GM12878 (cell line): ENCODE results near the gene ABCA13. TPM values are rescaled to one million over a fixed set of nuclear protein-coding genes. Genes with fewer than 3 reads are reported as not detected.

ENCODE experiments used
- ATAC-seq: fragments of 200-7000 bp; cut with Tn5 transposase; 3 replicates; pipeline ENCODE4 v1.9.1; 2020; ENCODE audit warnings: mild to moderate bottlenecking, moderate library complexity
- BruUV-seq: library from RNA; stranded (reverse); fragments of 400-500 nt; replicated peaks from 2 replicates; lab custom pipeline; 2021; lab: Mats Ljungman, UMichigan
- CTCF ChIA-PET: fragments of 300-600 bp; sonication (Branson Sonifier 250); formaldehyde crosslinking; extraction: SDS; loops from one replicate; lab custom pipeline; 2021; ENCODE audit warnings: inconsistent platforms; lab: Yijun Ruan, JAX
- POLR2A ChIA-PET: fragments of 350-600 bp; formaldehyde crosslinking; extraction: SDS; loops from one replicate; lab custom pipeline; 2021; ENCODE audit warnings: inconsistent platforms; lab: Charles Lee
- RAD21 ChIA-PET: fragments of 300-600 bp; sonication (Branson Sonifier 250); formaldehyde crosslinking; loops from one replicate; lab custom pipeline; 2023; ENCODE audit warnings: antibody characterized with exemption; ENCODE audit not compliant: unreplicated experiment; lab: Charles Lee
- SMC1A ChIA-PET: fragments of 300-600 bp; sonication (Branson Sonifier 250); formaldehyde crosslinking; loops from one replicate; lab custom pipeline; 2023; ENCODE audit not compliant: unreplicated experiment, uncharacterized antibody; lab: Charles Lee
- DNase-seq: peaks from one replicate; pipeline ENCODE4 v3.0.0-alpha.2; 2011; ENCODE audit warnings: low read depth, low spot score
- FAIRE-seq: peaks from 3 replicates; lab custom pipeline; 2011; peaks lifted over from hg19 to GRCh38; lab: Jason Lieb, UNC
- H2AFZ ChIP-seq: 2 replicates; pipeline ENCODE4 v1.6.0; 2011; ENCODE audit warnings: low read depth, low read length, control low read depth; ENCODE audit not compliant: control insufficient read depth
- H3K27ac ChIP-seq: 2 replicates; pipeline ENCODE4 v1.5.1; 2011; ENCODE audit warnings: control low read depth; ENCODE audit not compliant: control insufficient read depth, insufficient read depth
- H3K27me3 ChIP-seq, 2 experiments: replicated peaks in 1 of 2; 2 replicates each; pipeline versions ENCODE4 v1.6.0 to v1.6.1; 2011; ENCODE audit warnings: low read length in 1 of 2; ENCODE audit not compliant: control insufficient read depth in 2 of 2, insufficient read depth in 2 of 2
- H3K36me3 ChIP-seq, 2 experiments: 2 replicates each; pipeline ENCODE4 v1.5.1; 2011; ENCODE audit warnings: low read length in 1 of 2; ENCODE audit not compliant: control insufficient read depth in 2 of 2, insufficient read depth in 2 of 2
- H3K4me1 ChIP-seq: 2 replicates; pipeline ENCODE4 v1.6.1; 2011; ENCODE audit warnings: mild to moderate bottlenecking, low read length, moderate library complexity, mixed read lengths; ENCODE audit not compliant: control insufficient read depth, insufficient read depth
- H3K4me2 ChIP-seq: 2 replicates; pipeline ENCODE4 v1.6.0; 2011; ENCODE audit warnings: control low read depth; ENCODE audit not compliant: control insufficient read depth, insufficient read depth
- H3K4me3 ChIP-seq: fragments of 200-600 bp; sonication (generic); 2 replicates; pipeline ENCODE4 v1.5.1; 2016
- H3K79me2 ChIP-seq: 2 replicates; pipeline ENCODE4 v1.6.0; 2011; ENCODE audit warnings: low read length; ENCODE audit not compliant: control insufficient read depth, insufficient read depth
- H3K9ac ChIP-seq: 2 replicates; pipeline ENCODE4 v1.8.0; 2011; ENCODE audit warnings: low read length, control low read depth, mixed read lengths; ENCODE audit not compliant: control insufficient read depth, insufficient read depth
- H3K9me3 ChIP-seq: replicated peaks from 3 replicates; pipeline ENCODE4 v1.5.1; 2011; ENCODE audit warnings: mild to moderate bottlenecking, low read length; ENCODE audit not compliant: control insufficient read depth, insufficient read depth
- H4K20me1 ChIP-seq: 2 replicates; pipeline ENCODE4 v1.6.0; 2011; ENCODE audit not compliant: control insufficient read depth, insufficient read depth
- ASH2L ChIP-seq: fragments of 300-600, 200-600 bp; sonication (generic); IDR thresholded peaks from 2 replicates; pipeline ENCODE4 v1.6.1; 2017; ENCODE audit warnings: low read depth, mild to moderate bottlenecking, borderline replicate concordance
- IKZF1 ChIP-seq: fragments of 450-650 bp; conservative IDR thresholded peaks from 2 replicates; pipeline ENCODE4 v1.6.1; 2017; ENCODE audit warnings: antibody characterized with exemption, mild to moderate bottlenecking
- POLR2AphosphoS5 ChIP-seq: IDR thresholded peaks from 2 replicates; pipeline ENCODE4 v1.6.1; 2011; ENCODE audit warnings: mild to moderate bottlenecking, low read length, inconsistent platforms
- TAF1 ChIP-seq: IDR thresholded peaks from 2 replicates; pipeline ENCODE4 v1.6.1; 2011; ENCODE audit warnings: mild to moderate bottlenecking, low read depth, low read length, borderline replicate concordance
- WGBS: methylation state at CpG from one replicate; pipeline ENCODE4 v1.1.6; 2016; ENCODE audit warnings: low lambda C conversion rate; ENCODE audit not compliant: insufficient replicate concordance, insufficient coverage; ENCODE audit errors: missing lambda C conversion rate; 5-methylcytosine and 5-hydroxymethylcytosine counted together
- in situ Hi-C: fragments of 300-500 bp; cut with MboI; formaldehyde crosslinking; loops from 9 replicates; pipeline ENCODE4 v1.14.3; 2018; ENCODE audit warnings: mixed read lengths
- intact Hi-C: fragments of 100-400 bp; cut with micrococcal nuclease; formaldehyde crosslinking; loops from one replicate; pipeline ENCODE4 v1.14.2; 2022; ENCODE audit not compliant: unreplicated experiment
- polyA plus RNA-seq, 11 experiments: library from polyadenylated mRNA; depleted of rRNA in 4 of 11; unstranded in 6 of 11; stranded (reverse) in 5 of 11; fragments of >200 nt; fragmentation: Nextera tagmentation in 4 of 11; fragmentation: Illumina TruSeq in 1 of 11; extraction: Ambion mirVana in 4 of 11; extraction: Trizol in 1 of 11; gene quantifications; 1 replicate in 1 of 11; 2 replicates in 10 of 11; pipeline versions ENCODE4 v1.2.1 to v1.2.3, GENCODE V29; 2011 to 2016; ENCODE audit warnings: inconsistent platforms in 2 of 11, missing spikeins in 2 of 11, low read depth in 1 of 11
- total RNA-seq, 4 experiments: library from RNA; depleted of rRNA in 3 of 4; stranded (reverse); fragments of >200 nt in 3 of 4; fragmentation: Illumina TruSeq in 1 of 4; extraction: Trizol in 1 of 4; gene quantifications; 2 replicates each; pipeline versions ENCODE4 v1.2.1 to v1.2.3, GENCODE V29; 2013 to 2021
- TF ChIP-seq, protein P1 (sequence below): fragments of 150-350 bp; IDR thresholded peaks from 2 replicates; pipeline ENCODE4 v1.6.1; 2014; ENCODE audit warnings: mild to moderate bottlenecking, low read depth, low read length
- TF ChIP-seq, protein P2 (sequence below): fragments of 450-650 bp; conservative IDR thresholded peaks from 2 replicates; pipeline ENCODE4 v1.6.1; 2017; ENCODE audit warnings: mild to moderate bottlenecking, moderate library complexity
- TF ChIP-seq, protein P3 (sequence below): IDR thresholded peaks from 2 replicates; pipeline ENCODE4 v1.6.1; 2011; ENCODE audit warnings: low read depth, low read length, improper control_type of control experiment, borderline replicate concordance
- TF ChIP-seq, protein P4 (sequence below): fragments of 450-650 bp; formaldehyde crosslinking; IDR thresholded peaks from 2 replicates; pipeline ENCODE4 v1.4.0; 2022; ENCODE audit warnings: mild to moderate bottlenecking, moderate library complexity

ABCA13 gene
- total and polyA plus RNA-seq, 10 of the 15 experiments (the other 5 are each of a cell fraction or from before 2014, with no cell fraction given), result under 0.01 to 0.98 (median 0.04) TPM; not detected in 2

DNA sequence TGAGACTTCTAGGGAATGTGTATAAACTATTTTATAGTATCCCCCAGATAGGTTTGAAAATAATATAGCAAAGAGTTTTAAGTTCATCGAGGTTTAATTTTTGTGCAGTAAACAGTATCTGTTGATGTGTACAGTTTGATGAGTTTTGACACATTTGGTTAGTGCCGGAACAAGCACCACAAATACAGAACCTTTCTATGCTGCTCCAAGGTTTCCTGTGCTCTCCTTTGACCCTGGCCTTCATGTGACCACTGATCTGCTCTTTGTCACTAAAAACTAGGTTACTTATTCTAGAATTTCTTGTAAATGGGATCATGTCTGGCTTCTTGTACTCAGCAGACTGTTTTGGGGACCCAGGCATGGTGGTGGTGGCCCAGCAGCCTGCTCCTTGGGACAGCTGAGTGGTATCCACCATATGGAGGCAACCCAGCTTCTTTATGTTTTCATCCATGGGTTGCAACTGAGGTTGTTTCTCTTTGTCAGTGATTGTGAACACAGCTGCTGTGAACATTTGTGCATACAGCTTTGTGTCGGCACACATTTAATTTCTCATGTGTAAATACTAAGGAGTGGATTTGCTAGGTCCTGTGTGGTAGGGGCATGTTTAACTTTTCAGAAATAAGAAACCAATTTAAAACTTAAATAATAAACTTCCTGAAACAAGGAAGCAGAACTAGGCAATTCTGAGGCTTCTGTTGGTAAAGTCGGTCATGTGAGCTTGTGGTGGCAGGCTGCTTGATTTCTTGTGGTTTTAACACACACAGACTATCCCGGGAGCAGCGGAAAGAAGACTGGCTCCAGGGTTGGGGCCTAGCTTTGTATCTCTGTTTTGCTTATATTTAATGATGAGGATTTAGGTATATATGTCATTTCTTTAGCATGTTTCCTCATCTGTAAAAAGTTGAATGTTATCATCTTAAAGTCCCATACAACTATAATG lies 219.4 kb downstream of the ABCA13 start:
- H3K36me3 ChIP-seq, result no peaks in the 10 kb centered on the region
- DNase-seq (no peak), ATAC-seq (no peak), FAIRE-seq (no peak)
- H3K27ac ChIP-seq, result no peak overlapping the region
- no peak overlapping the region for H2AFZ ChIP-seq
- no peaks in the 10 kb centered on the region; the same call in 2 of the 3 replicates for H3K9me3 ChIP-seq
- CTCF ChIA-PET, result no interaction called here
- in situ Hi-C loops (no loop called here), intact Hi-C loops (no loop called here)
- no TSS peak for BruUV-seq
- no peak overlapping the region for H3K9ac ChIP-seq
- no peaks in the 10 kb centered on the region for H3K27me3 ChIP-seq
- H3K4me1 ChIP-seq, result no peaks in the 10 kb centered on the region
- no peaks in the 10 kb centered on the region for H4K20me1 ChIP-seq
- H3K4me3 ChIP-seq, result no peak overlapping the region
- RAD21 ChIA-PET, result no interaction called here
- TF ChIP-seq, protein P1, sequence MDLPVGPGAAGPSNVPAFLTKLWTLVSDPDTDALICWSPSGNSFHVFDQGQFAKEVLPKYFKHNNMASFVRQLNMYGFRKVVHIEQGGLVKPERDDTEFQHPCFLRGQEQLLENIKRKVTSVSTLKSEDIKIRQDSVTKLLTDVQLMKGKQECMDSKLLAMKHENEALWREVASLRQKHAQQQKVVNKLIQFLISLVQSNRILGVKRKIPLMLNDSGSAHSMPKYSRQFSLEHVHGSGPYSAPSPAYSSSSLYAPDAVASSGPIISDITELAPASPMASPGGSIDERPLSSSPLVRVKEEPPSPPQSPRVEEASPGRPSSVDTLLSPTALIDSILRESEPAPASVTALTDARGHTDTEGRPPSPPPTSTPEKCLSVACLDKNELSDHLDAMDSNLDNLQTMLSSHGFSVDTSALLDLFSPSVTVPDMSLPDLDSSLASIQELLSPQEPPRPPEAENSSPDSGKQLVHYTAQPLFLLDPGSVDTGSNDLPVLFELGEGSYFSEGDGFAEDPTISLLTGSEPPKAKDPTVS, result no peak
- TF ChIP-seq, protein P2, sequence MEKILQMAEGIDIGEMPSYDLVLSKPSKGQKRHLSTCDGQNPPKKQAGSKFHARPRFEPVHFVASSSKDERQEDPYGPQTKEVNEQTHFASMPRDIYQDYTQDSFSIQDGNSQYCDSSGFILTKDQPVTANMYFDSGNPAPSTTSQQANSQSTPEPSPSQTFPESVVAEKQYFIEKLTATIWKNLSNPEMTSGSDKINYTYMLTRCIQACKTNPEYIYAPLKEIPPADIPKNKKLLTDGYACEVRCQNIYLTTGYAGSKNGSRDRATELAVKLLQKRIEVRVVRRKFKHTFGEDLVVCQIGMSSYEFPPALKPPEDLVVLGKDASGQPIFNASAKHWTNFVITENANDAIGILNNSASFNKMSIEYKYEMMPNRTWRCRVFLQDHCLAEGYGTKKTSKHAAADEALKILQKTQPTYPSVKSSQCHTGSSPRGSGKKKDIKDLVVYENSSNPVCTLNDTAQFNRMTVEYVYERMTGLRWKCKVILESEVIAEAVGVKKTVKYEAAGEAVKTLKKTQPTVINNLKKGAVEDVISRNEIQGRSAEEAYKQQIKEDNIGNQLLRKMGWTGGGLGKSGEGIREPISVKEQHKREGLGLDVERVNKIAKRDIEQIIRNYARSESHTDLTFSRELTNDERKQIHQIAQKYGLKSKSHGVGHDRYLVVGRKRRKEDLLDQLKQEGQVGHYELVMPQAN, result no peak
- TF ChIP-seq, protein P3, sequence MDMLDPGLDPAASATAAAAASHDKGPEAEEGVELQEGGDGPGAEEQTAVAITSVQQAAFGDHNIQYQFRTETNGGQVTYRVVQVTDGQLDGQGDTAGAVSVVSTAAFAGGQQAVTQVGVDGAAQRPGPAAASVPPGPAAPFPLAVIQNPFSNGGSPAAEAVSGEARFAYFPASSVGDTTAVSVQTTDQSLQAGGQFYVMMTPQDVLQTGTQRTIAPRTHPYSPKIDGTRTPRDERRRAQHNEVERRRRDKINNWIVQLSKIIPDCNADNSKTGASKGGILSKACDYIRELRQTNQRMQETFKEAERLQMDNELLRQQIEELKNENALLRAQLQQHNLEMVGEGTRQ, result no peak
- TF ChIP-seq IKZF1 (no peak), ASH2L (no peak), TAF1 (no peak), POLR2AphosphoS5 (no peak)
- TF ChIP-seq, protein P4, sequence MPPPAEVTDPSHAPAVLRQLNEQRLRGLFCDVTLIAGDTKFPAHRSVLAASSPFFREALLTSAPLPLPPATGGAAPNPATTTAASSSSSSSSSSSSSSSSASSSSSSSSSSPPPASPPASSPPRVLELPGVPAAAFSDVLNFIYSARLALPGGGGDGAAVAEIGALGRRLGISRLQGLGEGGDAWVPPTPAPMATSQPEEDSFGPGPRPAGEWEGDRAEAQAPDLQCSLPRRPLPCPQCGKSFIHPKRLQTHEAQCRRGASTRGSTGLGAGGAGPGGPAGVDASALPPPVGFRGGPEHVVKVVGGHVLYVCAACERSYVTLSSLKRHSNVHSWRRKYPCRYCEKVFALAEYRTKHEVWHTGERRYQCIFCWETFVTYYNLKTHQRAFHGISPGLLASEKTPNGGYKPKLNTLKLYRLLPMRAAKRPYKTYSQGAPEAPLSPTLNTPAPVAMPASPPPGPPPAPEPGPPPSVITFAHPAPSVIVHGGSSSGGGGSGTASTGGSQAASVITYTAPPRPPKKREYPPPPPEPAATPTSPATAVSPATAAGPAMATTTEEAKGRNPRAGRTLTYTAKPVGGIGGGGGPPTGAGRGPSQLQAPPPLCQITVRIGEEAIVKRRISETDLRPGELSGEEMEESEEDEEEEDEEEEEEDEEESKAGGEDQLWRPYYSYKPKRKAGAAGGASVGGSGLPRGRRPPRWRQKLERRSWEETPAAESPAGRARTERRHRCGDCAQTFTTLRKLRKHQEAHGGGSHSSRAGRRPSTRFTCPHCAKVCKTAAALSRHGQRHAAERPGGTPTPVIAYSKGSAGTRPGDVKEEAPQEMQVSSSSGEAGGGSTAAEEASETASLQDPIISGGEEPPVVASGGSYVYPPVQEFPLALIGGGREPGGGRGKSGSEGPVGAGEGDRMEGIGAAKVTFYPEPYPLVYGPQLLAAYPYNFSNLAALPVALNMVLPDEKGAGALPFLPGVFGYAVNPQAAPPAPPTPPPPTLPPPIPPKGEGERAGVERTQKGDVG (CRISPR knock-in tag), result no peak
- POLR2A ChIA-PET, result interaction anchor here (0.5 kb wide), 1 partner anchor 371 kb away, joined by 8 read pairs; no protein-coding TSS in a partner anchor
- H3K79me2 ChIP-seq, result no peaks in the 10 kb centered on the region
- no peak overlapping the region for H3K4me2 ChIP-seq
- WGBS, result 15% methylated on average over 6 of the region's 6 CpGs
- SMC1A ChIA-PET, result no interaction called here
